G401.6 (cell line): ENCODE data around the gene ANKRD39.
"Not testable (repeated sequence)": the region's sequence is repeated elsewhere in the genome, so short reads cannot be mapped to it uniquely, and the experiment has no call there.

Source experiments
- FAIRE-seq: peaks from 2 replicates; lab custom pipeline; 2012; peaks lifted over from hg19 to GRCh38; lab: Jason Lieb, UNC

ANKRD39 gene

GRCh38 chr2:96808176-96808837, 49.5 kb downstream of the ANKRD39 start:
- FAIRE-seq: no peak

- no peak for FAIRE-seq
Measured at GRCh38 chr2:96807127-96807471, 50.7 kb downstream of the ANKRD39 start.

GRCh38 chr2:96806468-96807126, 51.2 kb downstream of the ANKRD39 start:
- FAIRE-seq: no peak

- not testable (repeated sequence) for FAIRE-seq
Measured at GRCh38 chr2:96805946-96806345, 51.9 kb downstream of the ANKRD39 start.

GRCh38 chr2:96804986-96805385, 52.8 kb downstream of the ANKRD39 start:
- no peak for FAIRE-seq

- FAIRE-seq: no peak
Measured at GRCh38 chr2:96802721-96803120, 55.1 kb downstream of the ANKRD39 start.

GRCh38 chr2:96801786-96802595, 55.8 kb downstream of the ANKRD39 start:
- no peak for FAIRE-seq

- FAIRE-seq: no peak
Measured at GRCh38 chr2:96801005-96801785, 56.6 kb downstream of the ANKRD39 start.

GRCh38 chr2:96800061-96801004, 57.5 kb downstream of the ANKRD39 start:
- no peak for FAIRE-seq

- no peak for FAIRE-seq
Measured at GRCh38 chr2:96799623-96799935, 58.2 kb downstream of the ANKRD39 start.

GRCh38 chr2:96798733-96799622, 58.8 kb downstream of the ANKRD39 start:
- no peak for FAIRE-seq
